Tibial nerve (tissue), 3 donors: Measurements from ENCODE around the gene TLNRD1.

ENCODE experiments used
- CTCF ChIP-seq, 5 experiments: fragments of 200-600 bp in 3 of 5; fragments of 450-650 bp in 2 of 5; sonication (generic) in 3 of 5; IDR thresholded peaks; one replicate each; pipeline ENCODE4 v1.5.1; 2016 to 2019; ENCODE audit warnings: antibody characterized with exemption in 5 of 5, mild to moderate bottlenecking in 3 of 5, moderate library complexity in 2 of 5
- POLR2A ChIP-seq, 2 donors: fragments of 450-650 bp; IDR thresholded peaks; one replicate each; pipeline ENCODE4 v1.6.1; 2017; ENCODE audit warnings: antibody characterized with exemption in 2 of 2, mild to moderate bottlenecking in 2 of 2, moderate library complexity in 2 of 2

GRCh38 chr15:80953001-80953952 lies 47.4 kb upstream of the TLNRD1 start:
- no peak for TF ChIP-seq CTCF (IDR thresholded peaks at IDR 0.05)
- no peak for TF ChIP-seq POLR2A (IDR thresholded peaks at IDR 0.05)
